NCI-H187 treated with DMSO at 0.1 percent for 48 hours (cell line): Measurements from ENCODE around the gene RNF152.

Experiments
- DNase-seq: peaks from one replicate; lab custom pipeline; 2025; lab: John Stamatoyannopoulos, UW

The RNF152 gene

GRCh38 chr18:61894751-61895524 lies 2.1 kb upstream of the RNF152 start:
- DNase-seq: no peak

- no peak for DNase-seq
These were observed 1.4 kb upstream of the RNF152 start for GRCh38 chr18:61893971-61894750.

DNA sequence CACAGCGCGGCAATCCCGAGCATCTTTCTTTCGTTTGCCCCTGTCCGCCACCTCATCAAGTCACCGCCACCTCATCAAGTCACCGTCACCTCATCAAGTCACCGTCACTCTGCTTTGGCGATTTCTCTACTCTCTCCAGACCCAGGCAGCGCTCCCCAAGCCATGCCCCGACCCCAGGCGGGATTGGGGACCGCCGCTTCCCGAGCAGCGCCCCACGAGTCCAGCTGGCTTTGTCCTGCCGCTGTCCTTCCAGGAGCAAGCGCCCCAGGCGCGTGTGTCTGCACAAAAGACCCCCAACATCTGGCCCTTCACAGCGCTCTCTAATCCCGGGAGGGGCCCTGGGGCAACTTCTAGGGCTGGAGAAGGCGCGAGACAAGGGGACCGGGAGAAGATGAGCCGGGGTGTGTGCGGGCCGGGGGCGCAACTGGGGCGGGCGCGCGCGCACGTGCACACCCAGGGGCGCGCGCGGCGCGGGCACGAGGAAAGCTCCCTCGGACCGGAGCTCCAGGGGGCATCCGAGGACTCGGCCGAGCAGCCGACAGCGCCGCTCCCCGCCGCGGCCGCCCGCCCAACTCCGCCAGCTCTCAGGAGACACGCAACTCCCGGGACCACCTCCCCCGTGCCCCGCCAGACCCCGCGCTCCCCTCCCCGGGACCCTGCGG lies 633 bp upstream of the RNF152 start:
- DNase-seq: no peak

DNA sequence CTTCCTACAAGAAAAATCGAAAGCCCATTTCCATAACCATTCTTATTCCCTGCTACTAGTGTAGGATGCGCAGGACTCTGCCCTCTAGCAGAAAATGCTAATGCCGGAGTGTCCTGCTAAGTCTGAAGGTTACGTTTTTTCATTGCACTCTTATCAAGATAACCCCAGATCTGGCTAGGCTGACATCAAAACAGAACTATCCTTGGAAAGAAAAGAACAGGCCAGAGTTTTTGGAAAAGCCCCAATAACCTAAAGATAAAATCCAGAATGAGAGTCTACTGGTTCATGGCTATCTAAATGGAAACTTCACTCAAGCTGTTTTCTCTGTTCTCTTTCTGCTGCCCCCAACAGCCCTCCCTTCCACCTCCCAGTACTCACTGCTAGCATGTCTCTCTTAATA lies 913 bp downstream of the RNF152 start:
- no peak for DNase-seq

GRCh38 chr18:61891271-61891670 lies 1.5 kb downstream of the RNF152 start:
- DNase-seq: no peak

DNA sequence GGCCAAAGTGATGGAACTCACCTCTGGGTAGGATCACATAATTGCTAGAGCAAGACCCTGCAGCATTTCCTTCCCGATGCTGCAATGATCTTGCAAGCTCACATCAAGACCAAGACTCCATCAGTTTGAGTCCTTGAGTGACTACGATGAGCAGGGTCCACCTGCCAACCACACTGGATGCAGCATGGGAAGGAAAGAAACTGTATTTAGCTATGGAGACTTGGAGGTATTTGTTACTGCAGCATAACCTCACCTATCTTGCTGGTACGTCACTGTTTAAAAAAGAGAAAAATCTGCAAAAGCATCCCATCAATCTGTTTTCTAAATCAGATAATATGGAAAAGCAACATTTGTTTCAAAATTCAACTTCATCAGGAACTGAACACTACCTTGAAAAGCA lies 2.5 kb downstream of the RNF152 start:
- DNase-seq: no peak

DNA sequence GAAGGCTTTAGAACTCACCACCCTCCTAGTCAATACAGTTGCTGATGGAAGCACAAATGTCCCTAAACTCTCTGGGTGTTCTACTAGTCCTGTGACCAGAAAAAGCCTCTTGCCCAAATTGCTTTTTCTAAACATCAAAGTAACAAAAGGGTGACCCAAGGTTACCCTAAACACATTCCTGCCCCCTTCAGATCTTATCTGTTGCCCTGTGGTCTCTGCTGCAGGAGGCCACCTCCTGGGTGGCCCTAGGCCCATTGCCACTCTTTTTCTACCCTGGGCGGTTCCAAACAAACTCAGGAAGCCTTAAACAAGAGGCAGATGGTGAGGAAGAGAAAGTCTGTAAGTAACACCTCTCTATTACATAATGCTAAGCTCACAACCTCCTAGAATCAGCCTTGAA lies 3.3 kb downstream of the RNF152 start:
- no peak for DNase-seq

DNA sequence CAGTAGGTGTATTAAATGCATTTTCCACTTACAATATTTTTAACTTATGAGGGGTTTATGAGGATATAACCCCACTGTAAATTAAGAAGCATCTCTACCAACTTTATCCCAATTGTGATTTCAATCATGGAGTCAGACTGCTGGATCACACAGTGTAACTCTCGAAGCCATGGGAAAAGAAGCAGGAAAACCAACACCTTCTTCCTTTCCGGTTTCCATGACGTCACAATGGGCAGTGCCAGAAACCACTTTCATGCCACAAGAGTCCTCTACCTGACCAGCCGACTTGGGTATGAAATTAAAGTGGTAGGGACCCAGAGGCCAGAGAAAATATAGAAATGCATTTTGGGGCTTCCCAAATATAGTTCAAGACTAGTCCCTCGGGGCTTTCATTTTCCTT lies 4.2 kb downstream of the RNF152 start:
- DNase-seq: no peak

- no peak for DNase-seq
These were observed 5.0 kb downstream of the RNF152 start for GRCh38 chr18:61887838-61888237.

GRCh38 chr18:61883547-61883946 lies 9.3 kb downstream of the RNF152 start:
- DNase-seq: no peak

GRCh38 chr18:61882296-61883004 lies 10.4 kb downstream of the RNF152 start:
- DNase-seq: no peak

DNA sequence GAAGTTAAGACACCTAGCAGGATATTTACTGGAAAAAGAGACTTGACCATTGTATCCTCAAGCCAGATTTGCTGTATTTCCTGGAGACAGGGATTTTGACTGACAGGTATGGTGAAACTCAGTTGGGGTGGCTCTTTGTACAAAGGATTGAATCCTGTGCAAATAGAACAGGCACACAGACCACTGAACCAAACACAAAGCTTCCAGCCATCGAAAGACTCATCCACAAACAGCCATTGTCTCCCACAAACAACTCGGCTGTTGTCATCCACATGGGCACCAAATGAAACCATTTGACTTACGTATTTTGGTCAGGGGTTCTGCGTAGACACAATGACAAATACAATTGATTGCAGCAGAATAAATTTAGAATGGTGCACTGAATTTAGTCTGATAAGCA lies 15.9 kb downstream of the RNF152 start:
- DNase-seq: no peak

- DNase-seq: no peak
These were observed 22.7 kb downstream of the RNF152 start for GRCh38 chr18:61870151-61870550.

- DNase-seq: no peak
These were observed 23.2 kb downstream of the RNF152 start for GRCh38 chr18:61869636-61870035.

DNA sequence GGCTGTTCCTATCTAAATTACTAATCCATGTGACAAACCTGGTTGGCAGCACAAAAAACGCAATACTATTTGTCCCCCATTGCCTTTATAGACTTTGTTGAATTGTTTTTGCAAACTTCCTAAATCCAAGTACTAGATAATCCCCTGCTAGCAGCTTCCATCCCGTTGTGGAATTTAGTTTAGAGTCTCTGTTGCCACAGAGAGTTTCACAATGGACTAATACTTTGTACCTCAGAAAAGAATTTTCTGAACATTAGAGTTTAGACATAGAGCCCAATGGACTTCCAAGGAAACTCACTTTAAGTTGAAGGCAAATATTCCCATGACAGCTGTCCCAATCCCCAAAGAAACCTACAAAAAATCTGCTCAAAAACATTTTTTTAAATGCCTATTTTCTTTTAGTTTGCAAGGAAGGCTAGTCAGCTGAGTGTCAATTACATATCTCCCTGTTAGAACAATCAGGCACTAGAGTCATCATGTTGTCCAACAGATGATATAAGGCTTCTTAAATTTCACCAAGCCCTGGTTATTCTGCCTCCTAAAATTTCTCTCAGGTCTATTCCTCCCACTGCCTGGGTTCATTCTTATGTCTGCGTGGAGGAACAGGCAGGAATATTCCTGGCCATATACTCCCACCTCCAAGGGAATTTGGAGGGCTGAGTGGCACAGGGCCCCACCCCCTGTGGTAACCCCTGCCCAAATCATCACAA lies 27.2 kb downstream of the RNF152 start:
- DNase-seq: no peak

DNA sequence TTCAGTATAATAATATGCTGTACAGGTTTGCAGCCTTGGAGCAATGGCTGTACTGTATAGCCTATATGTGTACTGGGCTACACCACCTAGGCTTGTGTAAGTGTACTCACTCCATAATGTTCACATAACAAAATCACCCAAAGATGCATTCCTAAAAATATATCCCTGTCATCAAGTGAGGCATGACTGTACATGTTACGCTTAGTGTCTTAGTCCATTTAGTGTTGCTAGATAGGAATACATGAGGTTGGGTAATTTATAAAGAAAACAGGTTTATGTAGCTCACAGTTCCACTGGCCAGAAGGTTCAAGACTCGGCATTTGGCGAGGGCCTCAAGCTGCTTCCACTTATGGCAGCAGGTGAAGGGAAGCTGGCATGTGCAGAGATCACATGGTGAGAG lies 31.4 kb downstream of the RNF152 start:
- no peak for DNase-seq

DNA sequence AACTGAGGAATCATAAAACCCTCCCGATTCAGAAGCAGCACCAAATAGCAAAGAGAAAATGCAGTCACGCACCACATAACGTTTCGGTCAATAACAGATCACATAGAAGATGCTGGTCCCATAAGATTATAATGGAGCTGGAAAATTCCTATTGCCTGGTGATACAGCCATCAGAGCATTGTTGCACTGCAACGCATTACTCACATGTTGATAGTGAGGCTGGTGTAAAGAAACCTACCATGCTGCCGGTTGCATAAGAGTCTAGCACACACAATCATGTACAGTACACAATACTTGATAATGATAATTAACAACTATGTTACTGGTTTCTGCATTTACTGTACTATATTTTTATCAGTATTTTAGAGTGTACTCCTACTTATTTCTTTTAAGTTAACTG lies 32.5 kb downstream of the RNF152 start:
- no peak for DNase-seq

- no peak for DNase-seq
These were observed 33.7 kb downstream of the RNF152 start for GRCh38 chr18:61859113-61859512.

- no peak for DNase-seq
These were observed 36.1 kb downstream of the RNF152 start for GRCh38 chr18:61856678-61857077.

DNA sequence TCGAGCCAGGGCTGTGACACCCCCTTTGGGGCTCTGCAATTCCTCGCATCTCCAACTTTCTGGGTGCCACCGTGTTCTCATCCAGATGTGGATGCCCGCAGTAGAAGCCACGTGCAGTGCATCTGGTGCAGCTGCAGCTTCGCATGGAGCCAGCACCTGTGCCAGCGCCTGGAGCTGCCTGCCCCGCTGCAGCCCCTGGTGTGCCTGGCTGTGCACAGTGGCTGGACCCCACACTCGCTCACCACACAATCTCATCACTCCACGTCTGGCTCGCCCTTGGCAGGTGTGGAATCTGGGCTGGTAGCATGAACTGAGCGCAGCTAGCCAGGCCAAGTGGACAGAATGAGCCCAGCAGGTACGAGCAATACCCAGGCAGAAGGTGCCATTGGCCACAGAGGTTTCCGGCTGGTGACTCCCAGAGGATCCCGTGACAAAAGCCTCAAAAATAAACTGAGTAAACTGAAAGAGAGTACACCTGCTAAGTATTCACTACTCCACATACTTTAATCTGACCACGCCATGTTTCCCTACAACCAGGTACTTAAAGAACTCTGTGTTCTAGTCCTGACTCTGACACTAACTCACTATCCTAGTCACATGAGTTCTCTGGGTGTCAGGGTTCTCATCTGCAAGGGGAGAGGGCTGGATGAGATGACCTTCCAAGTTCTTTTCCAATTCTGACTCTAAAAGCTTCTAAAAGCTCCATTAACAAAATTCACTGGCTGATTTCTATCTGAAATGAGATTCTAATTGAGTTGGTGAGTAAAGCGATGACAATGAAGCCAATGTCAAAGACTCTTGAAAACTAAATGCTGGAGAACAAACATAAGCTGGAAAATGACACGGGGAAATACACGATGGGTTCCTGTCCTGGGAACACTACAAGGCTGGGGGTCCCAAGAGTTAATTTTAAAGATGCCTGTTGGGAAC lies 37.1 kb downstream of the RNF152 start:
- no peak for DNase-seq
